HuH-7.5 (cell line): Measurements from ENCODE around the gene SNAI1.
A peak's percentile ranks its signal among the peaks of the same experiment; 100 is the strongest.
"Not testable (repeated sequence)": the region's sequence is repeated elsewhere in the genome, so short reads cannot be mapped to it uniquely, and the experiment has no call there.

ENCODE experiments used
- DNase-seq: peaks from one replicate; pipeline ENCODE4 v3.0.0; 2011; ENCODE audit warnings: low spot score

Gene SNAI1

DNA sequence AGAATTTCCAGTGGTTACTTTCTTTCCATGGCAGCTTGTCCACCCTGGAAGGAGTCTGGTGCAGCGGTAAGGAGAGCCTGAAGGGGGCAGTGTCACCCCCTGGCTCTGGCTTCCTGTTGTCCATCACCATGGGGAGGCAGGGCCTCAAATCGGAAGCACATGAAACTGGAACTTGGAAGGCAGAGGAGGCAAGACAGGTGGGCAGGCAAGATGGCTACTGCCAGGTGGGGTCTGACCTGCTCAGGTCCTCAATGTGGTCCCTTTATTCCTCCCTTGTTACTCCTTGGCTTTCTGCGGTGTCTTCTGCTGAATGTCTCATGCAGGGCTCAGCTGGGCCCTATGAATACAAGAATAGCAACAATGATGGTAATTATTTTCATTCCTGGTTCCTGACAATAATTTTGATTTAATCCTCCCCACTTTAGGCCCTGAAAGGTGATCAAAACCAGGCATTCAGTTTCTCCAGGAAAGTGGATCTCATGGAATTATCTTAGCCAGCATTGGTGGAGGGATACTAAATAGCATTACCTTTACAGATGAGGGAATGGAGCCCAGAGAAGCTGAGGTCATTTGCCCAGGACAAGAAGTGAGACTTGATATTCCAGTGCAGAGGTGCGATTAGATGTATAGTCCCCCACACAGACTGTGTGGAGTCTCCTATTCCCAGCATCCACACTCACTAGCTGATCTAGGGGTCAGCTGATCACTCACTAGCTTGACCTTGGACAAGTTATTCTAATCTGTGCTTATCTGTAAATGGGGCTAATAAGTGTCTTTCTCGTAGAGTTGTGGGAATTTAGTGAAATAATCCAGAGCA is 17.6 kb upstream of the SNAI1 start:
- peak; percentile 80 for DNase-seq

DNA sequence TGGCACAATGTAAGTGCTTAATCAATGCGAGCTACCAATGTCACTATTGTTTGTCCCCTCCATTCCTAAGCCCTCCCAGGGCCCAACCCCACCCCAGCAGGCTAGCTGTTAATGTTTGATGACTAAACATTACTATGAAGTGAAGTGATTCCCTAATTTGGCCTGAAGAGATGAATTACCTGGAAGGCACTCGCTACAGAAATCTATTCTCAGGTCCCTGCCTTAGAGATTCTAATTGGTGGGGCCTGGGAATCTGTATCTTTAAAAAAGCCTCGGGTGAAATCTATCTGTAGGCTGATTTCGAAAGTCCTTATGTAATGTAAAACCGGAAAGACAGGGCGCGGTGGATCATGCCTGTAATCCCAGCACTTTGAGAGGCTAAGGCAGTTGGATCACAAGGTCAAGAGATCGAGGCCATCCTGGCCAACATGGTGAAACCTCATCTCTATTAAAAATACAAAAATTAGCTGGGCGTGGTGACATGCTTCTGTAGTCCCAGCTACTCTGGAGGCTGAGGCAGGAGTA is 16.9 kb upstream of the SNAI1 start:
- DNase-seq = no peak

DNA sequence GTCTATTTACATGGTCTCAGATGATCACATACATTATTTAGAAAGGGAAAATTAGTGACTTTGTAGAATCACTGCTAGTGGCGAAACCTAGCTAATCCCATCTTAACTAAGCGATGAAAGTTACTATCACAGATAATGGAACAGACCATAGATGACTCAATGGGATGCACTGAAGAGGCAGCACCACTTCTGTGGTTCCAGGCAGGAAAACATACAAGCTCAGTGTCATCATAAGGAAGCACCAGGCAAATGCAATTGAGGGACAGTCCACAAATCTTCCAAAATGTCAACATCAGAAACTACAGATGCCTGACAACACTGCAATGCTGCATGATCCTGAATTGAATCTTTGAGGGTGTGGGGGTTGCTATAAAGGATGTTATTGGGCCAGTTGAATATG is 15.9 kb upstream of the SNAI1 start:
- DNase-seq = no peak

GRCh38 chr20:49969234-49969633 is 13.5 kb upstream of the SNAI1 start:
- DNase-seq = no peak

- no peak for DNase-seq
Measured at GRCh38 chr20:49969946-49970345, 12.8 kb upstream of the SNAI1 start.

- DNase-seq = no peak
Measured at GRCh38 chr20:49970498-49970897, 12.3 kb upstream of the SNAI1 start.

DNA sequence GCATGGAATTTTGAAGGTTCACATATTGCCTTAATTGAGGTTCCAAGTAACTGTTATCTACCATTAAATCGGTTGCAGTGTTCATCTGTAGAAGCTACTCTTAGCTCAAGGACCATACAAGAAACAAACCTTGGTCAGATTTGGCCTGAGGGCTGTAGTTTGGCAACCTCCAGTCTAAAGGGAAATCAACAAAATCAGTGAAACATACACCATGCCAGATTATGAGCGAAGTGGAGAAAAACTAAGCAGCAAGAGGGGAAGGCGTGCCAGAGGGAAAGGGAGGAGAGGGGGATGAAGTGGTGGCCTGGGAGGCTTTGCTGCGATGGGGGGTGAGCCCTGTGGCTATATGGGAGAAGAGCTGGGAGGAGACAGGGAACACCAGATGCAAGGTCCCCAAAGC is 8.8 kb upstream of the SNAI1 start:
- DNase-seq = no peak

- no peak for DNase-seq
Measured at GRCh38 chr20:49976542-49976941, 6.2 kb upstream of the SNAI1 start.

- not testable (repeated sequence) for DNase-seq
Measured at GRCh38 chr20:49977740-49978139, 5.0 kb upstream of the SNAI1 start.

DNA sequence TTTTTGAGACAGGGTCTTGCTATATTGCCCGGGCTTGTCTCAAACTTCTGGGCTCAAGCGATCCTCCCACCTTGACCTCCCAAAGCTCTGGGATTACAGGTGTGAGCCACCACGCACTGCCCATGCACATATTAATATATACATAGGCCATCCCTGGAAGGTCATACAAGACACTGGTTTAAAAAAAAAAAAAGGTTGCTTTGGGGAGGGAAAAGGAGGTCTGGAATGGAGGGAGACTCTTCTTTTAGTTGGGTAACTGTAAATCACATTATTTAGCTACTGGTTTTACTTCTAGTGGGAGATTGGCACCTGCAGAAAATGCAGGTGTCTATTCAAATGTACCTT is 4.1 kb upstream of the SNAI1 start:
- DNase-seq = no peak

DNA sequence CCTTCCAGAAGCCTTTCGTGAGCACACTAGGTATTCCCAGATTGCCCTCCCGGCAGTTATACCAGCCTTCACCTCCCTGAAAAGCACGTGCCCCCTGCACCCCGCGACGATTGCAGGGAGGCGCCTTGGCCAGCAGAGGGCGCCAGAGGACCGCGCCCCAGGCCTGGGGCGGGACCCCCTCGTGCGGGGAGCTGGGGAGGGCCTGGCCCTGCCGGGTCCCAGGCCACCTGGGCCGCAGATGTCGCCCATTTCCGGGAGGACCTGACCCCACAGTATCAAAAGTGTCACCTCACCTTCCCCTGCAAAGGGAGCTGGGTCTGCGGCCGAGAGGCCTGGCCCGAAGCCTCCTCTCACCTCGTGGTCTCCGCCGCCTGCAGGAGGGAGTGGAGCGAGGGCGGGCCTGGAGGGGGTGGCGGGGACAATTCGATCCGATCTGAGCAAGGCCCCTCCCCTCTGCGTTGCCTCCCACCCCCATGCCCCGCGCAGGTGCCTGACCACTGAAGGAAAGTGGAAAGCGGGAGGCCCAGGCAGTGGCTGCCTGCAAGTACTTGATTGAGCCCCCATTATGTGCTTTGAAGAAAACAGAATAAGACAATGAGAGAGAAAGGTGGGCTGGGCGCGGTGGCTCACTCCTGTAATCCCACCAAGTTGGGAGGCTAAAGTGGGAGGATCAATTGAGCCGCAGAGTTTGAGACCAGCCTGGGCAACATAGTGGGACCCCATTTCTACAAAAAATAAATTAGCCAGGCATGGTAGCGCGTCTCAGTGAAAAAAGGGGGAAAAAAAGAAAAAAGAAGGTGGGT is 3.5 kb upstream of the SNAI1 start:
- peak; percentile 86 for DNase-seq

GRCh38 chr20:49980140-49981008 is 2.4 kb upstream of the SNAI1 start:
- DNase-seq = no peak

DNA sequence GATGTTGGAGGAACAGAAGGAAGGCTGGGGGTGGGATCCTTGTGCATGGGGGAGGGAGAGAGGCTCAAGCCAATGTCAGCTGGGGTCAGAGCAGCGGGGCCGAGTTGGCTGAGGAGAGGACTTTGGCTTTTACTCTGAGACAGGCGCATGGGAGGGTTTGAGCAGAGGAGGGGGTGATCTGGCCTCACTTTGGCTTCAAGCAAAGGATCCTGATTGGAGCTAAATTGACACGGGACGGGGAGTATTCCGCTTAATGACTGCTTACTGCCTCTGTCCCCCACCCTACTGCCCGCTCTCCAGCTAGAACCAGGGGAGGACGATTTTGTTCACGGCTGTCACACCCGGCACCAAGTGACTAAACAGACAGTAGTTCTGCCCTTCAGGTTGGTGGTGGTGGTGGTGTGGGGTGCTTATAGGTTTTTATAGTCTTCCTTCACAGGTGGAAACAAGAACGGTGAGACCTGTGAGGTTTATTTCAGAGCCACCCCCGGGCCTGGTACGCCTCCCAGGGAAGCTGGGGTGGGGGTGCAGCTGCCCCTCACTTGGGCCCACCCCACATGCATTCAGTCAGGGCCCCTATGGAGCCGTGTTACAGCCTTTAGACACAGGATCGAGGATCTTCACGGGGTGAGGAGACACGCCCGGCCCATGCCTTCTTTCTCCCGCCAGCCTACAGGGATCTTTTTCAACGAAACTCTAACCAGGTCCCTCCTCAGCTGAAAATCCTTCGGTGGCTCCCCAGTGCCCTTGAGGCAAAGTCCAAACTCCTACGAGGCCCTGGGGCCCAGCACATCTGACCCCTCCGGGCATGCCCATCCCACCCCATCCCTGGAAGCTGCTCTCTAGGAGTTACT is 1.3 kb upstream of the SNAI1 start:
- DNase-seq = no peak

- DNase-seq = no peak
Measured at GRCh38 chr20:49982072-49982345, 771 bp upstream of the SNAI1 start.

DNA sequence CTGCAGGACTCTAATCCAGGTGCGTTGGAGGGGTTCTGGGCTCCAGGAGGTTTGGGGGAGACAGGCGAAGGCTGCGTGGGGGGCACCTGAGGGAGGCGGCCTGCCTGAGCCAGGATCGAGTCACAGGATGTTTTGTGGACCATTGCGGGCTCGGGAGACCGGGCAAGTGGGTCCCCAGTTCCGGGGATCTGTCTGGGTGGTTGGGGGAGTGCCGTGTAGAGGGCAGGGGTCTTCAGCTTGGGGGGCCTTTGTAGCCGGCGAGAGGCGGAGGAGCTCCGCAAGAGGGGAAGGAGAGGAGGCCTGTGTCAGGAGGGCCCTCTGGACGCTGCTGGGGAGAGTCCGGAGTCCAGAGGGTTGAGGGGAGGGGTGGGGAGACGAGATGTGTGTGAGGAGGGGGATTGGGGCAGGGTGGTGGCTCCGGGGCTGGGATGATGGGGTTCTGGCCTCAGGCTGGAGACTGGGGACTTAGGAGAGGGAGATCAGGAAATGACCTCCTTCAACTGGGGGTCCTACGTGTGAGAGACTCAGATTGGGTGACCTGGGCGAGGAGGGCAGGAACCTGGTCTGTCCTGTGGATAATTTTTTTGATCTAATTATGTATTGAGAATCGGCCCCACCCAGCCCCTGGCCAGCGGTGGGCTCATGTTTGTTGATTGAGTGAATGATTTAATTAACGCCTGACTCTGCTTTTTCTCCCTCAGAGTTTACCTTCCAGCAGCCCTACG is 505 bp downstream of the SNAI1 start:
- DNase-seq = peak; percentile 62

DNA sequence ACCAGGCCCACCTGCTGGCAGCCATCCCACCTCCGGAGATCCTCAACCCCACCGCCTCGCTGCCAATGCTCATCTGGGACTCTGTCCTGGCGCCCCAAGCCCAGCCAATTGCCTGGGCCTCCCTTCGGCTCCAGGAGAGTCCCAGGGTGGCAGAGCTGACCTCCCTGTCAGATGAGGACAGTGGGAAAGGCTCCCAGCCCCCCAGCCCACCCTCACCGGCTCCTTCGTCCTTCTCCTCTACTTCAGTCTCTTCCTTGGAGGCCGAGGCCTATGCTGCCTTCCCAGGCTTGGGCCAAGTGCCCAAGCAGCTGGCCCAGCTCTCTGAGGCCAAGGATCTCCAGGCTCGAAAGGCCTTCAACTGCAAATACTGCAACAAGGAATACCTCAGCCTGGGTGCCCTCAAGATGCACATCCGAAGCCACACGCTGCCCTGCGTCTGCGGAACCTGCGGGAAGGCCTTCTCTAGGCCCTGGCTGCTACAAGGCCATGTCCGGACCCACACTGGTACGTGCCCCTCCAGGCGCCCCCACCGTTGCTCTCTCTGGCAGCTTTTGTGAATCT is 1.1 kb downstream of the SNAI1 start:
- DNase-seq = no peak

GRCh38 chr20:49984426-49985153 is 1.8 kb downstream of the SNAI1 start:
- no peak for DNase-seq

- DNase-seq = no peak
Measured at GRCh38 chr20:49985157-49985556, 2.4 kb downstream of the SNAI1 start.

DNA sequence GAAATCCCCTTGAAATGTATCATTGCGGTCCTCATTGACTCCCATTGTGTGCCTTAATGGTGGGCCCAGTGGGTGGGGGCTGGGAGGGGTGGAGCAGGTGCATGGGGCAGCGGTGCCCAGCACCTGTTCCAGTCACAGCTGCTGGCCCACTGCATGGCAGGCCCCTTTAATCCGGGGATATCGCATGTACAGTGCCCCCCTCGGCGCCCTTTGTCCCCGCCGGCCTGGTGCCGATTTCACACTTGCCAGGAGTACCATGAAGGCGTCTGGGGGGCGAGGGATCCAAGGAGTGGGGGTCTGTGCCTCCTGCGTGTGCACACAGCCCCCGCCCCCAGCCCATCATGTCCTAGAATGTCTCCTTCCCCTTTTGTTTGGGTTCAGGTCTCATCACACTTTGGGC is 2.8 kb downstream of the SNAI1 start:
- no peak for DNase-seq

GRCh38 chr20:49986049-49986448 is 3.3 kb downstream of the SNAI1 start:
- DNase-seq = no peak
